Panc1 (cell line): ENCODE results near the gene NPLOC4. TPM values are rescaled to one million over a fixed set of nuclear protein-coding genes. Genes with fewer than 3 reads are reported as not detected.
A peak's percentile ranks its signal among the peaks of the same experiment; 100 is the strongest.

Experiments used
- ATAC-seq: fragments of 200-7000 bp; cut with Tn5 transposase; 2 replicates; pipeline ENCODE4 v1.9.1; 2020; ENCODE audit warnings: mild to moderate bottlenecking, moderate library complexity
- BruUV-seq: library from RNA; stranded (reverse); fragments of 400-500 nt; replicated peaks from 2 replicates; lab custom pipeline; 2021; lab: Mats Ljungman, UMichigan
- CTCF ChIA-PET: fragments of 300-600 bp; sonication (Branson Sonifier 250); formaldehyde crosslinking; loops from one replicate; lab custom pipeline; 2022; ENCODE audit warnings: antibody characterized with exemption; lab: Charles Lee
- POLR2A ChIA-PET: fragments of 300-600 bp; sonication (Branson Sonifier 250); formaldehyde crosslinking; loops from one replicate; lab custom pipeline; 2022; ENCODE audit warnings: antibody characterized with exemption; lab: Charles Lee
- DNase-seq: peaks from one replicate; pipeline ENCODE4 v3.0.0-alpha.2; 2010; ENCODE audit warnings: low read depth, low spot score
- H3K27ac ChIP-seq: 2 replicates; pipeline ENCODE4 v1.5.1; 2011; ENCODE audit warnings: mild to moderate bottlenecking, low read length, inconsistent platforms
- H3K27me3 ChIP-seq: fragments of 200-500 bp; sonication (Bioruptor generic); 2 replicates; pipeline ENCODE4 v1.6.0; 2014; ENCODE audit warnings: low read length, inconsistent platforms; ENCODE audit not compliant: control insufficient read depth, insufficient read depth
- H3K36me3 ChIP-seq: fragments of 200-500 bp; sonication (Bioruptor generic); 2 replicates; pipeline ENCODE4 v1.5.1; 2014; ENCODE audit warnings: inconsistent platforms, mild to moderate bottlenecking, low read length, moderate library complexity; ENCODE audit not compliant: control insufficient read depth, insufficient read depth
- H3K4me1 ChIP-seq: 2 replicates; pipeline ENCODE4 v1.5.1; 2011; ENCODE audit warnings: inconsistent platforms, mild to moderate bottlenecking, low read length, moderate library complexity; ENCODE audit not compliant: control insufficient read depth, insufficient read depth
- H3K4me3 ChIP-seq, 2 experiments: 2 replicates each; pipeline ENCODE4 v1.5.1; 2011 to 2012; ENCODE audit warnings: low read depth in 2 of 2, low read length in 2 of 2, mild to moderate bottlenecking in 2 of 2, inconsistent platforms in 1 of 2, moderate library complexity in 1 of 2
- H3K9me3 ChIP-seq: fragments of 200-500 bp; sonication (Bioruptor generic); 2 replicates; pipeline ENCODE4 v1.5.1; 2014; ENCODE audit warnings: low read depth, mild to moderate bottlenecking, inconsistent platforms, low read length, moderate library complexity; ENCODE audit not compliant: control insufficient read depth, insufficient read depth
- POLR2AphosphoS5 ChIP-seq: IDR thresholded peaks from 2 replicates; pipeline ENCODE4 v1.6.1; 2012; ENCODE audit warnings: mild to moderate bottlenecking, low read depth, low read length, moderate library complexity
- SIN3A ChIP-seq: IDR thresholded peaks from 2 replicates; pipeline ENCODE4 v1.6.1; 2012; ENCODE audit warnings: low read depth, mild to moderate bottlenecking, low read length, moderate library complexity, borderline replicate concordance; ENCODE audit not compliant: insufficient read depth
- TCF7L2 ChIP-seq: IDR thresholded peaks from 2 replicates; pipeline ENCODE4 v1.6.1; 2011; ENCODE audit warnings: mild to moderate bottlenecking, low read depth, low read length, inconsistent platforms
- in situ Hi-C: cut with HindIII; loops from 2 replicates; pipeline ENCODE4 v1.10.0; 2016; ENCODE audit warnings: low sequenced_read_pairs, low pct_unique_long_range_greater_than_20kb
- intact Hi-C: fragments of 100-400 bp; cut with micrococcal nuclease; formaldehyde crosslinking; loops from one replicate; pipeline ENCODE4 v1.10.0; 2022; ENCODE audit not compliant: unreplicated experiment
- total RNA-seq: library from RNA; stranded (reverse); gene quantifications from one replicate; pipeline ENCODE4 v1.2.1, GENCODE V29; 2021; ENCODE audit not compliant: unreplicated experiment
- TF ChIP-seq, protein P1 (sequence below), 2 experiments: IDR thresholded peaks; 2 replicates each; pipeline ENCODE4 v1.6.1; 2011 to 2012; ENCODE audit warnings: low read depth in 2 of 2, control low read depth in 1 of 2, low read length in 1 of 2, mild to moderate bottlenecking in 1 of 2, moderate library complexity in 1 of 2; ENCODE audit not compliant: insufficient read depth in 1 of 2
- TF ChIP-seq, protein P2 (sequence below): fragments of 450-650 bp; IDR thresholded peaks from 2 replicates; pipeline ENCODE4 v1.5.1; 2017; ENCODE audit warnings: mild to moderate bottlenecking

NPLOC4 gene
- total RNA-seq, 1 experiment from 2014 or later, result 246 TPM

DNA sequence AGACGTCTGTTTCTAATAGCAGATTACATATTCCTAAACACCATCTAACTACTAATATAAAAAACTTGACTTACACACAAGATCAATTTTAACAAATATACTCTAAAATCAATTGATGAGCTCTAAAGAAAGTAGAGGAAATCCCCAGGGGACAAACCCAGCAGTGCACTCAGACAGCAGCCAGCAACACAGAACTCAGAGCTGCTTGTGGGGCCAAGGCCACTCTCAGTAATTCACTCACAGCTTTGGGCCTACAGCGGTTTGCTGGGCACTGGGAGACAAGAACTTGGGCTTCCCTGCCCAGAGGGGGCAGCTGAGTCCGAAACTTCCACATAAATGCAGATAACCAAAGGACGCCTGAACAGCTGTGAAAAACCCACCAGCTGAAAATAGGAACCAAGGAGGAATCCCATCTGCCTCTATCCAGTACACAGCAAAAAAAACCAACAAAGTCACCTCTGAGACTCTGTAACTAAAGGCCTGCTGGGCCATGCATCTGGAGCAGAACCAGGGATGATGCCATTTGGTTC, 21.4 kb downstream of the NPLOC4 start:
- intact Hi-C loops, result no loop called here
- ATAC-seq (0 out of 2 replicates have a peak, but pooled peaks have one; percentile 35), DNase-seq (no peak)
- in situ Hi-C loops, result no loop called here
- H3K9me3 ChIP-seq, result no peaks in the 10 kb centered on the region
- BruUV-seq, result no TSS peak
- H3K36me3 ChIP-seq, result peaks cover 14% of the 10 kb centered on the region
- no peak overlapping the region for H3K4me3 ChIP-seq
- H3K27ac ChIP-seq, result no peak overlapping the region
- ChIA-PET CTCF (no interaction called here), POLR2A (no interaction called here)
- H3K27me3 ChIP-seq, result no peaks in the 10 kb centered on the region
- TF ChIP-seq, protein P1, sequence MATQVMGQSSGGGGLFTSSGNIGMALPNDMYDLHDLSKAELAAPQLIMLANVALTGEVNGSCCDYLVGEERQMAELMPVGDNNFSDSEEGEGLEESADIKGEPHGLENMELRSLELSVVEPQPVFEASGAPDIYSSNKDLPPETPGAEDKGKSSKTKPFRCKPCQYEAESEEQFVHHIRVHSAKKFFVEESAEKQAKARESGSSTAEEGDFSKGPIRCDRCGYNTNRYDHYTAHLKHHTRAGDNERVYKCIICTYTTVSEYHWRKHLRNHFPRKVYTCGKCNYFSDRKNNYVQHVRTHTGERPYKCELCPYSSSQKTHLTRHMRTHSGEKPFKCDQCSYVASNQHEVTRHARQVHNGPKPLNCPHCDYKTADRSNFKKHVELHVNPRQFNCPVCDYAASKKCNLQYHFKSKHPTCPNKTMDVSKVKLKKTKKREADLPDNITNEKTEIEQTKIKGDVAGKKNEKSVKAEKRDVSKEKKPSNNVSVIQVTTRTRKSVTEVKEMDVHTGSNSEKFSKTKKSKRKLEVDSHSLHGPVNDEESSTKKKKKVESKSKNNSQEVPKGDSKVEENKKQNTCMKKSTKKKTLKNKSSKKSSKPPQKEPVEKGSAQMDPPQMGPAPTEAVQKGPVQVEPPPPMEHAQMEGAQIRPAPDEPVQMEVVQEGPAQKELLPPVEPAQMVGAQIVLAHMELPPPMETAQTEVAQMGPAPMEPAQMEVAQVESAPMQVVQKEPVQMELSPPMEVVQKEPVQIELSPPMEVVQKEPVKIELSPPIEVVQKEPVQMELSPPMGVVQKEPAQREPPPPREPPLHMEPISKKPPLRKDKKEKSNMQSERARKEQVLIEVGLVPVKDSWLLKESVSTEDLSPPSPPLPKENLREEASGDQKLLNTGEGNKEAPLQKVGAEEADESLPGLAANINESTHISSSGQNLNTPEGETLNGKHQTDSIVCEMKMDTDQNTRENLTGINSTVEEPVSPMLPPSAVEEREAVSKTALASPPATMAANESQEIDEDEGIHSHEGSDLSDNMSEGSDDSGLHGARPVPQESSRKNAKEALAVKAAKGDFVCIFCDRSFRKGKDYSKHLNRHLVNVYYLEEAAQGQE (IDR thresholded peaks at IDR 0.05; ENCODE audit: insufficient read depth in 1 of 2, low read depth in 2 of 2, low read length in 1 of 2), result no peak
- TF ChIP-seq, protein P2, sequence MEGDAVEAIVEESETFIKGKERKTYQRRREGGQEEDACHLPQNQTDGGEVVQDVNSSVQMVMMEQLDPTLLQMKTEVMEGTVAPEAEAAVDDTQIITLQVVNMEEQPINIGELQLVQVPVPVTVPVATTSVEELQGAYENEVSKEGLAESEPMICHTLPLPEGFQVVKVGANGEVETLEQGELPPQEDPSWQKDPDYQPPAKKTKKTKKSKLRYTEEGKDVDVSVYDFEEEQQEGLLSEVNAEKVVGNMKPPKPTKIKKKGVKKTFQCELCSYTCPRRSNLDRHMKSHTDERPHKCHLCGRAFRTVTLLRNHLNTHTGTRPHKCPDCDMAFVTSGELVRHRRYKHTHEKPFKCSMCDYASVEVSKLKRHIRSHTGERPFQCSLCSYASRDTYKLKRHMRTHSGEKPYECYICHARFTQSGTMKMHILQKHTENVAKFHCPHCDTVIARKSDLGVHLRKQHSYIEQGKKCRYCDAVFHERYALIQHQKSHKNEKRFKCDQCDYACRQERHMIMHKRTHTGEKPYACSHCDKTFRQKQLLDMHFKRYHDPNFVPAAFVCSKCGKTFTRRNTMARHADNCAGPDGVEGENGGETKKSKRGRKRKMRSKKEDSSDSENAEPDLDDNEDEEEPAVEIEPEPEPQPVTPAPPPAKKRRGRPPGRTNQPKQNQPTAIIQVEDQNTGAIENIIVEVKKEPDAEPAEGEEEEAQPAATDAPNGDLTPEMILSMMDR, result no peak
- TF ChIP-seq POLR2AphosphoS5 (no peak), TCF7L2 (no peak), SIN3A (no peak)
- no peaks in the 10 kb centered on the region for H3K4me1 ChIP-seq

DNA sequence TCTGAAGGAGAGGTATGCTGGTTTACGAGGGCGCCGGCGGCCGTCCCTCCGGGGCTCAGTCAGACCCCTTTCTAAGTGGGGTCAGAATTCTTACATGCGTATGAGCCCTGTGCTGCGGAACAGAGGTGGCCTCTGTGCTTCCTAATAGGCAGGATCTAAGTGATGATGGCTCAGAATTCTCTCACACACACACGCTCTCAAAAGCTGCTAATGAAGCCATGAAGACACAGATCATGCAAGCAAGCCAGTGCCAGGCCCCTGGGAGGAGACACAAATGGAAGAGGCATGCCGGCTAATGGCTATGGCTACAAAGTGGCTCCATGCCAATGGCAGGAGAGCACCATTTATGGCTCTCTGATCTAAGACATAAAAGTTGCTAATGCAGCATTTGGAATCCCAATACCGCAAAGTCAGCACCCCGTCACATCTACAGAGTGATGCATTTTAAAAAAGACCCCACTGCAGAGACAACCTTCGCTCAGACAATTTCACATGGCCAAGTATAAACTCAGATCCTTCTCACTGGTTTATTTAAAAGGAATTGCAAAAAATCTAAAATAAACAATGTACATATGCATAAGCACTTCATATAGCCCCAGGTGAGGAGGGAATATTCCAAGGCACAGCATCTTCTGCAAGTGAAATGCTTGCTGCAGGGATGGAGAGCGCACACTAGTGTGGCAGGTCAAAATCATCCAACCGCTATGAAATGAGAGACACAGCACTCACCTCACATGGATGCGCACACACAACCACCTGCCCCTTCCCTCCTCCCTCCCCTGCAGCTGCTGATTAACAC, 24.5 kb downstream of the NPLOC4 start:
- Histone ChIP-seq H3K4me3 (no peak overlapping the region), H3K9me3 (no peaks in the 10 kb centered on the region), H3K4me1 (0 out of 2 replicates have a peak, but pooled peaks cover 5% of the 10 kb centered on the region), H3K36me3 (peaks cover 23% of the 10 kb centered on the region), H3K27me3 (no peaks in the 10 kb centered on the region), H3K27ac (no peak overlapping the region)
- ATAC-seq (no peak), DNase-seq (no peak)
- no peak for TF ChIP-seq POLR2AphosphoS5
- no peak for TF ChIP-seq TCF7L2
- TF ChIP-seq, protein P1 (IDR thresholded peaks at IDR 0.05; ENCODE audit: insufficient read depth in 1 of 2, low read depth in 2 of 2, low read length in 1 of 2), result no peak
- TF ChIP-seq SIN3A, result no peak
- TF ChIP-seq, protein P2, result no peak
- in situ Hi-C loops (no loop called here), intact Hi-C loops (no loop called here)
- TSS peak; percentile 24 for BruUV-seq
- CTCF ChIA-PET, result no interaction called here
- POLR2A ChIA-PET, result interaction anchor here (0.7 kb wide), 1 partner anchor 228 kb away, joined by 5 read pairs; no protein-coding TSS in a partner anchor
